HEK293T (cell line): ENCODE results near the gene IL20.

ENCODE experiments used
- CTCF ChIA-PET: fragments of 350-600 bp; formaldehyde crosslinking; extraction: SDS; loops from one replicate; lab custom pipeline; 2021; ENCODE audit warnings: antibody characterized with exemption, inconsistent platforms; lab: Yijun Ruan, JAX
- POLR2A ChIA-PET: fragments of 350-600 bp; formaldehyde crosslinking; extraction: SDS; loops from one replicate; lab custom pipeline; 2020; ENCODE audit warnings: antibody characterized with exemption, inconsistent platforms; lab: Yijun Ruan, JAX
- DNase-seq: peaks from one replicate; pipeline ENCODE4 v3.0.0; 2012; ENCODE audit warnings: mixed read lengths; ENCODE audit errors: extremely low spot score
- ARNT ChIP-seq: fragments of 450-650 bp; IDR thresholded peaks from 2 replicates; pipeline ENCODE4 v1.6.1; 2017; ENCODE audit warnings: mild to moderate bottlenecking
- ELF4 ChIP-seq: fragments of 450-650 bp; IDR thresholded peaks from 2 replicates; pipeline ENCODE4 v1.6.1; 2017; ENCODE audit warnings: antibody characterized with exemption
- FOXA1 ChIP-seq: fragments of 450-650 bp; IDR thresholded peaks from 2 replicates; pipeline ENCODE4 v1.6.1; 2016; ENCODE audit warnings: mild to moderate bottlenecking
- HDGF ChIP-seq: fragments of 450-650 bp; IDR thresholded peaks from 2 replicates; pipeline ENCODE4 v1.6.1; 2017; ENCODE audit warnings: antibody characterized with exemption, borderline replicate concordance
- L3MBTL2 ChIP-seq: fragments of 450-650 bp; conservative IDR thresholded peaks from 2 replicates; pipeline ENCODE4 v1.6.1; 2016; ENCODE audit warnings: mild to moderate bottlenecking
- LEF1 ChIP-seq: fragments of 450-650 bp; IDR thresholded peaks from 2 replicates; pipeline ENCODE4 v1.6.1; 2017; ENCODE audit warnings: mild to moderate bottlenecking, borderline replicate concordance
- ZNF384 ChIP-seq: fragments of 450-650 bp; IDR thresholded peaks from 2 replicates; pipeline ENCODE4 v1.6.1; 2016

IL20 gene

GRCh38 chr1:206916000-206916709 lies 50.7 kb downstream of the IL20 start:
- POLR2A ChIA-PET = interaction anchor here (1.3 kb wide), 1 partner anchor 9 kb away, joined by 4 read pairs; no protein-coding TSS in a partner anchor
- CTCF ChIA-PET = interaction anchor here (1.6 kb wide), 1 partner anchor 16 kb away, joined by 3 read pairs; no protein-coding TSS in a partner anchor
- TF ChIP-seq ARNT = no peak
- TF ChIP-seq L3MBTL2 = no peak
- no peak for TF ChIP-seq HDGF
- no peak for TF ChIP-seq ELF4
- DNase-seq = no peak

DNA sequence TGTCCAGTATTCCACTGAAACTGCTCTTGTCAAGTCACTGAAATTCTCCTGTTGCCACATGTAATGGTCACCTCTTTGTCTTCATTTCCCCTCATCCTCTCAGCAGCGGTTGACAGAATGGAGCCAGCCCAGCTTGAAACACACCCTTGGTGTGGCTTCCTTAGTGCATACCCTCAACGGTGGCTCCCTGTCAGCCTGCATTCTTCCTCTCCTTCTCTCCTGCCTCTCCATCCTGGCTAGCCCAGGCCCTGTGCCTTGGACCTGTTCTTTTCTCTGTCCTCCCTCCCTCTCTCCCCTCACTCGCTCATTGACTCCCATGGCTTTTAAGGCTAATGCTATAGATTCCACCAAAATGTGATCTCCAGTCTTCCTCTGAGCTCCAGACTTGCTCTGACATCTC lies 52.7 kb downstream of the IL20 start:
- CTCF ChIA-PET = no interaction called here
- TF ChIP-seq FOXA1 (no peak), ZNF384 (no peak), LEF1 (no peak)
- no peak for DNase-seq
- POLR2A ChIA-PET = no interaction called here
